ENCODE results near the gene BANP.
"Not testable (repeated sequence)": the region's sequence is repeated elsewhere in the genome, so short reads cannot be mapped to it uniquely, and the experiment has no call there.

DNA sequence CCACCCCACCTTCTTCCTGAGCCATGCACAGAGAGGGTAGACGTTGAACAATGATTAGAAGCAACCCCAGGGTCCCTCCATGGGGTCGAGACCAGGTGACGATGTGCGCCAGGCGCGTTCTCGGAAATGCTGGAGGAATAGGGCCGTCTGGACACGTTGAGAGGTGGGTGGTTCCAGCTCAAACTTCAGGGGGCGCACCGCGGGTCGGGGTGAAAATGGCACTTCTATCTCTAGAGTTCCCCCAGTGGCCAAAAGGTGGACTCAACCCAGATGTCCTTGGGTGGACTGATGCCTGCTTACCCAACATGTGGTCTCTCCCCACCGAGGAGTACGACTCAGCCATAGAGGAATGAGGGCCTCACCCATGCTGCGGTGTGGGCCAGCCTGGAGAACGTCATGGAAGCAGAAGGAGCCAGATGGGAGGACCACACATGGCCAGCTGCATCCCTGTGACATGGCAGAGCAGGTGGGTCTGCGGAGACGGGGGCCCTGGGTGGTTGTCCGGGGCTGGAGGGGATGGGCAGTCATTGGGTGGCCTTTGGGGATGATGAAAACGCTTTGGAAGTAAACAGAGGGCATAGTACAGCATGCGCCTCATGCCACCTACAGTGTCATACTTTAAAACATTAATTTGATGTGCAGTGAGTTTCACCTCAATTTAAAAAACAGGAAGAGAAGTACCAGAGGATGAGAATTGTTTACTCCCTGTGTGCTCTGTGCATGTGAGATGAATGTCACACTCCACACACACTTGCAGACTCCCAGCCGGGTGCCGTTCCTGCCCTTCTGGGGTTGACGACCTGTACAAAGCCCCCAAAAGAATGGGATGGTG lies 147.7 kb downstream of the BANP start:
- not testable (repeated sequence) for TF ChIP-seq CTCF (conservative IDR thresholded peaks at IDR 0.05; ENCODE audit: low read length); EZH2phosphoT487 (IDR thresholded peaks at IDR 0.05; ENCODE audit: borderline replicate concordance, low read depth, low read length)
